Smooth muscle cell of trachea (primary cell): Measurements from ENCODE around the gene HOXD3. TPM values are rescaled to one million over a fixed set of nuclear protein-coding genes. Genes with fewer than 3 reads are reported as not detected.

Experiments
- total RNA-seq: library from RNA; depleted of rRNA; stranded (reverse); fragments of >200 nt; gene quantifications from 2 replicates; pipeline ENCODE4 v1.2.1, GENCODE V29; 2014

HOXD3 gene
- total RNA-seq: 0.29 TPM in 1 of 2 replicates, not detected in the other

DNA sequence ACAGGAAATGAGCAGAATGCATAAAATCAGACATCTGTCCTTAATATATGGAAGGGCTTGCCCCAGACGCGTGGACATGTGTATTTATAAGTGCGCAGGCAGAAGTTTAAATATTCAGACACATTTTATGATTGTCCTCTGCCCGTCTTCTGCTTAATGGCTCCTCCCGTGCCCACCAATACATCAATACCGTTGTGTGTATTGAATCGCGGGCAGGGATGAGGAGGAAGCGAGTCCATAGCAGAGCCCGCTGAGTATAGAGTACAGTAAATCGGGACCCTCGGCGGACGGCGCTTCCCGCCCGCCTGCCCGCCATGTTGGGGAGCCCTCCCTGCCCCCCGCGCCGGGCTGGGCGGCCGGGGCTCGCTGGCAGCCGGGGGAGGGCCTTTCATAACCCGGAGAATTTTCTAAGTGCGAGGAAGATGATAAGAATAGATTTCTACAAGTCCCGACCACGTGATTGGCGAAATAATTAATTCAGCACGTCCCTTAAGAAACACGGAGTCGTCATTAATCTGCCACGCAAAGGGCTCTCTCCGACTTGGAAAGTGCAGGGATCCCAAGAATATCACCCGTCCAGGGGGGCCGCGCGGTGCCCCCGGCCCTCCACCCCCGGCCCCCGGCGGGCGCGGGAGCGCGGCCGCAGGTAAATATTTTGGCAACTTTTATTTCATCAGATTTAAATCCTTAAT, at the start of gene HOXD3:
Gene HOXD3, plus strand, starts transcription at position 501 of the 692 bp plus-strand sequence. CDS start 11,808 bp downstream, outside the sequence.

DNA sequence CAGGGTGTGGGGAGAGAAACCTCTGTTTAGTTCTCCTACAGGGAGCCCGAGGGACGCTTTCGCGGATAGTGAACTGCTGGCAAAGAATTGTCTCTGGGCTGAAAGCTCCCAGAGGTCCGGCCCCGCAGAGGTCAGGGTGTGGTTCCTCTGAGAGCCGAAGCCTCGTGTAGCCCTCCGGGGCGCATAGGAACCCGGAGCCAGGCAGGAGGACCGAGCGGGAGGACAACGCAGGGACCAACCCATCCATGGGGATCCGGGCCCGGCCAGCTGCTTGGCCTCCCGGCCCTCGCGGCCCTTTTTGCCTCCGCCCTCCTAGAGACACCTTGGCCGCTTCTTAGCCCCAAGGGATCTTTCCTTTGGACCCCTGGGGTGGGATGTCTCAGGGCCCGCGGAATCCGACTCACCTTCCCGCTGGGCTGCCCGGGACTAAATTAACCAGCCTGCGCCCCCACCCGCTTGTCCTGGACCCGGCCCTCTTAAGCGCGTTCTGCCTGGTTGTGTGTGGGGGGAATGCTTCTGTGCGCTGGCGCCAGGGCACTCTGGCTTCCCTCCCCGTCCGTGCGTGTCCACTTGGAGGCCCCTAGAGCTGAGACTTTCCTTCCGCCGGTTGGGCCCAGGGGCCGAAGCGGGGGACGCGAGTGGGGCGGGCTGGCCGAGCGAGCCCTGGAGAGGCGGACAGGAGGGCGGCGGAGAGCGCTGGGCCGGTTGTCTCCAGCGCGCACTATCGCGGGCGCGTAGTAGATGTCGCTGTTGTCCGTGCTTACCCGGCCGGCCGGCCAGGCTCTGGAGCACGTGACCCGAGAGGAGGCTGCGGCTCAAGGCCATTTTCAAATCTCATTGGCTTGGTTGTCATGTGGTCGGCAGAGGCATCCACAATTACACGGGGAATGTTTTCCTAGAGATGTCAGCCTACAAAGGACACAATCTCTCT, 41.0 kb upstream of the HOXD3 start, which contains the start of gene HOXD10:
Gene HOXD10, plus strand, starts transcription at position 896 of the 931 bp plus-strand sequence. CDS start 56 bp downstream, outside the sequence.

DNA sequence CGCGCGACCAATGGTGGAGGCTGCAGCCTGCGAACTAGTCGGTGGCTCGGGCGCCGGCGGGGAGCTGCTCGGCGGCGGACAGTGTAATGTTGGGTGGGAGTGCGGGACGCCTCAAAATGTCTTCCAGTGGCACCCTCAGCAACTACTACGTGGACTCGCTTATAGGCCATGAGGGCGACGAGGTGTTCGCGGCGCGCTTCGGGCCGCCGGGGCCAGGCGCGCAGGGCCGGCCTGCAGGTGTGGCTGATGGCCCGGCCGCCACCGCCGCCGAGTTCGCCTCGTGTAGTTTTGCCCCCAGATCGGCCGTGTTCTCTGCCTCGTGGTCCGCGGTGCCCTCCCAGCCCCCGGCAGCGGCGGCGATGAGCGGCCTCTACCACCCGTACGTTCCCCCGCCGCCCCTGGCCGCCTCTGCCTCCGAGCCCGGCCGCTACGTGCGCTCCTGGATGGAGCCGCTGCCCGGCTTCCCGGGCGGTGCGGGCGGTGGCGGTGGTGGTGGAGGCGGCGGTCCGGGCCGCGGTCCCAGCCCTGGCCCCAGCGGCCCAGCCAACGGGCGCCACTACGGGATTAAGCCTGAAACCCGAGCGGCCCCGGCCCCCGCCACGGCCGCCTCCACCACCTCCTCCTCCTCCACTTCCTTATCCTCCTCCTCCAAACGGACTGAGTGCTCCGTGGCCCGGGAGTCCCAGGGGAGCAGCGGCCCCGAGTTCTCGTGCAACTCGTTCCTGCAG, 34.3 kb upstream of the HOXD3 start, which contains the start of gene HOXD9:
Gene HOXD9, plus strand, starts transcription at position 37 of the 728 bp plus-strand sequence. Its CDS starts 50 bp downstream, at position 87.

DNA sequence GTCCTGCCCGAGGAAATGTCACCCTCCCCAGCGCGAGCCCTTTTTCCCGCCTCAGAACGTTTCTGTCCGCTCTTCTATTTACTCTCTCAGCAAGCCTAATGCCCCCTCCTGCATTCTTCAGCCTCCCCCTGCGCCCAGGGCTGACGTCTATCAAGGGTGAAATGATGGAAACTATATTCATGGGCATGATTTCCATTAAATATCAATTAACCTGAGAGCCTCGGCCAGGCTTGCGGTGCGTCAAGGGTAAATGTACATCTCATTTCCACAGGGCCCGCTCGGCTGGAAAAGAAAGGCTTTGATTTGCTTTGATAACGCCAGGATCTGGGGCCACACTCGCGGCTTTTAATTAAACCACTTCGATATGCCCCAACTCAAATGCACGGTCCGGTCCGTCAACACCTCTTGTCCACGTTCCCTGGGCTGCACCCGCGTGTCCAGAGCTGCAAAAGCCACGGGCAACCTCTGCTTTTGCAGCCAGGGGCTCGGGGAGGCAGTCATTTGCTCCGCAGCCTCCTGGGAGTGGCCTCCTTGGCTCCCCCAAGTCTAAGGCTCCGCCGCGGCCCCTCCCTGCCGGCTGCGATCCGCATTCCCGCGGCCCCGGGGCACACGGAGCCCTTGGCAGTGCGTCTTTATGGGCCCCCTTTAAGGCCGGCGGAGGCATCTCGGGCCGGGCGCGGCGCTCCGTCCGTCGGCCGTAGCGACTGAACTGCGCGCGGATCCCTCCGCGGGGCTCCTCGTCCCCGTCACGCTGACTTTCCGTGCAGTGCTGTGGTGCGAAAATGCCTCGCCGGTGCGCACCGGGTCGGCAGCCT, 27.9 kb upstream of the HOXD3 start, which contains the start of gene HOXD8:
Gene HOXD8, plus strand, starts transcription at position 724 of the 815 bp plus-strand sequence. CDS start 662 bp downstream, outside the sequence.

DNA sequence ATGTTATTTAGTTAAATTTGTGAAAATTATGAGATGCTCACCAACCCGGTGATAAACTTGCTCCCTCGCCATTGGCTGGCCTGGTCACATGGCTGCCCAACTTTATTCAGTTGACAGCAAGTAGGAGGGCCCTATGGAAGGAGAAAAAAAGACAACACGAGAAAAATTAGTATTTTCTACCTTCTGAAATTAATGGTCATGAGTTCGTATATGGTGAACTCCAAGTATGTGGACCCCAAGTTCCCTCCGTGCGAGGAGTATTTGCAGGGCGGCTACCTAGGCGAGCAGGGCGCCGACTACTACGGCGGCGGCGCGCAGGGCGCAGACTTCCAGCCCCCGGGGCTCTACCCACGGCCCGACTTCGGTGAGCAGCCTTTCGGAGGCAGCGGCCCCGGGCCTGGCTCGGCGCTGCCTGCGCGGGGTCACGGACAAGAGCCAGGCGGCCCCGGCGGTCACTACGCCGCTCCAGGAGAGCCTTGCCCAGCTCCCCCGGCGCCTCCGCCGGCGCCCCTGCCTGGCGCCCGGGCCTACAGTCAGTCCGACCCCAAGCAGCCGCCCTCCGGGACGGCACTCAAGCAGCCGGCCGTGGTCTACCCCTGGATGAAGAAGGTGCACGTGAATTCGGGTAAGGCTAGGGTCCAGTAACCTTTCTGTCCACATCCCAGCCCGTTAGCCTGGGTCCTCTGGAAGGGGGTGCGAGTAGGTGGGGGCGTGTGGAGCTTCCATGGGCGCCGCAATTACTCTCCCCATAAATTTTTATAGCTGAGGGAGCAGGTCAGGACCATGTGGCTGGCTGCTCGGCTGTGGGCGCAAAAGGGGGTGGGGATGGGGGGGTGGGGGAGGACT, 5.4 kb upstream of the HOXD3 start, which contains the start of gene HOXD4:
Gene HOXD4, plus strand, starts transcription at position 109 of the 846 bp plus-strand sequence. Its CDS starts 84 bp downstream, at position 193.

DNA sequence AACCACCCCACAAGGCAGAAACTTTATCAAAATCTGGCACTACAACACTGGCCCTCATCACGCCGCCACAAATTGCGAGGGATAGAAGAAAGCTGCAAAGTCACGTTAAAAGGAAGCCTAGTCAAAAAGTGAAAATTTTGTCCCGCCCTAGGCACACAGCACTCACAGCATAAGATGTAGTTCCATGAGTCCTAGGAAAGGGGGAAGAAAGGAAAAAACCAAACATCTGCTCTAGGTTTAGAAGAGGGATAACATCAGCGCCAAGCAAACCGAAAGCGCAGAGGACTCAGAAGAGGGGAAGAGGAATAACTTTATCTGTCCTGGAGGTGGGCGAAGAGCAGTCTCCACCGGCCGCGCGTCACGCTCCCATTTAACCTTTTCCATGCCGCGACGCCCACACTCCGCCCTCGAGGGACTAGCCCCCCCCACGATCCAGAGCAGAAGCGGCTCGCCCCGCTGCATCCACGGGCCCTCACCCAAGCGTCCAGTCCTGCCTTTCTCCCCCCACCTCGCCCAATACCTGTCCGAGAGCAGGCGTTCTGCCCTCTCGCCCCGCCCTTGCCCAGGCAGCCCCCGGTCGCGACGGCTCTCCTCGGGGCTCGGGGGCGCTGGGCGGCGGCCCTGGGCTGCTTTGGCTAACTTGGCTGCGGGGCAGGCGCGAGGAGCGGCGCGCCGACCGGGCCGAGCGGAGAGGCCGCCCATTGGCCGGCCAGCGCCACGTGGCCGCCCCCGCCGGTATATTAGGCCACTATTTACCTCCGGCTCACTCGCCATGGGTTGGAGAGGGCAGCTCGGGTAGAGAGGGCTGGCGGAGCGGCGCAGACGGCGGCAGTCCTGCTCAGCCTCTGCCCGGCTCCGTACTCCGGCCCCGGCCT, 31.0 kb downstream of the HOXD3 start, which contains the start of gene HOXD1:
Gene HOXD1, plus strand, starts transcription at position 770 of the 875 bp plus-strand sequence. CDS start 134 bp downstream, outside the sequence.

Other genes starting within 250 kb of the HOXD3 start
- gene LNPK, start 155.0 kb upstream of the HOXD3 start, total RNA-seq: 42.7 and 45.1 TPM in 2 replicates
- gene EVX2, start 73.3 kb upstream of the HOXD3 start, total RNA-seq: not detected in 2 replicates
- not detected in 2 replicates for gene HOXD13, start 64.6 kb upstream of the HOXD3 start, total RNA-seq
- gene HOXD12, start 57.5 kb upstream of the HOXD3 start, total RNA-seq: not detected in 2 replicates
- gene HOXD11, start 50.0 kb upstream of the HOXD3 start, total RNA-seq: not detected in 2 replicates
- not detected in 2 replicates for gene HOXD10, start 40.5 kb upstream of the HOXD3 start, total RNA-seq
- 0.17 TPM in 1 of 2 replicates, not detected in the other for gene HOXD9, start 34.6 kb upstream of the HOXD3 start, total RNA-seq
- 0.33 and 0.44 TPM in 2 replicates for gene HOXD8, start 27.6 kb upstream of the HOXD3 start, total RNA-seq
- not detected in 2 replicates for gene HOXD4, start 5.8 kb upstream of the HOXD3 start, total RNA-seq
- not detected in 2 replicates for gene HOXD1, start 31.4 kb downstream of the HOXD3 start, total RNA-seq
- gene MTX2, start 112.1 kb downstream of the HOXD3 start, total RNA-seq: 20.8 and 21.5 TPM in 2 replicates